HG03103 (cell line): ENCODE results near the gene KIT.

Experiments
- ATAC-seq: cut with Tn5 transposase; IDR thresholded peaks from one replicate; pipeline ENCODE4 v1.9.1; 2021; ENCODE audit warnings: low read depth; ENCODE audit not compliant: unreplicated experiment

The KIT gene

DNA sequence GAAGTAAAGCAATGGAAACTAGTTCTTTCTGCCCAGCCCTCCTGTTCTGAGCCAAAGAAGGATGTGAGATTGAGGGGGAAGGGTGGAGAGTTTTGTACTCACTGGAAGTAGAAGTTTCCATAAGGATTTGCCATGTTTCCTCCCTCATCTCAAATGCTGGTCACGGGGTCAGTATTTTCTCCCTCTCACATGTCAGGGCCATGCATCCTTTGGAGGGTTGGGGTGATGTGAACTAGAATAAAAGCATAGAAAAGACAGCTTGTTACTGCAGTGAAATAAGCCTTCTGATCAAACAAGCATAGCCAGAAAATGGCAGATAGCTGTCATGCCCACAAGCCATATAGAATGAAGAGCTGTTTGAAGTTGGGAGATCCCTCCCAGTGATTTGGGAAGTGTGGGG, 79.7 kb downstream of the KIT start:
- no peak for ATAC-seq

DNA sequence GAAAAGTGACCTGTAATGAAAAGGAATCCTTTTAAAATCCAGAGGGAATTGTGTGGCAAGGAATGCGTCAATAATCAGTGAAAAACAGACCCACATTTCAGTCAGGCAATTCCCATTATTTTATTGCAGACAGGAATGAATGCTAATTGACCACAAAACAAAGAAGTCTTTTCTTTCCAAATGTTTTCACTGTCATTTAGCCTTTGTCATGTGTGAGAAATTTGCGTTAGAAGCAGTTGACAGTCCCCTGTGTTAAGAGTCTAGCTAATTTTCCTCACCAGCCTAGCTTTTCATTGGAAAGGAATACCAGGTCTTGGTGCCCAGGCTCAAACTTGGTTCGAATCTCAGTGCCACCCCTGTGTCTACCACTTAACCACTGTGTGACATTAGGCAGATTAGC, 83.4 kb downstream of the KIT start:
- no peak for ATAC-seq

DNA sequence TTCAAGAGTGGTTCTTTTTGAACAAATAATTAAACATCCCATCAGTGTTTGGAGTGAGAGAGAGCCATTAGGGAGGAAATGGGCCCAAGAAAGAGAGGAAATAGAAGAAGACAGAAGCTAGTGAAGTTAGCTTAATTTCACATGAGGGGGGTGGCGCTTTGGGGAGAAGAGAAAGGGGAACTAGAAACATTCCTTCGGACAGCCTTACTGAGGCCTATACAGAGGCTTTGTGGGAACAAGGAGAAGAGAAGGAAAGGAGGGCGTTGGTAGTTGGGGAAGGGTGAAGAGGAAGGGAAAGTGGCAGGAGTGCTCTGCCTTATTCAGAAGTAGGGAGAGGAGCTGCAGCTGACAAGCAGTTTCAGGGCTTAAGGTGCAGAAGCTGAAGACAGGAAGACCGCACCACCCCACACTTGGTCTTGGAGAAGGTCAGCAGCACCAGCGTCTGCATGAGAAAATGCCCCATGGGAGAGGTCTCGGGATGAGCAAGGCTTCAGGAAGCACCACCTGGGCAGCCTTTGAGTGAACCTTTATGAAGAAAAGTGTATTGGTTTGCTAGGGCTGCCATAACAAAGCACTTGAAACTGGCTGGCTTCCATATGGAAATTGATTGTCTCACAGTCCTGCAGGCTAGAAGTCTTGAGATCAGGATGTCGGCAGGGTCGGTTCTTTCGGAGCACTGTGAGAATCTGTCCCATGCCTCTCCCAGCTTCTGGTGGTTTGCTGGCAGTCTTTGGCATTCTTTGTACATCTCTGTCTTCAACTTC, 85.1 kb downstream of the KIT start:
- no peak for ATAC-seq

DNA sequence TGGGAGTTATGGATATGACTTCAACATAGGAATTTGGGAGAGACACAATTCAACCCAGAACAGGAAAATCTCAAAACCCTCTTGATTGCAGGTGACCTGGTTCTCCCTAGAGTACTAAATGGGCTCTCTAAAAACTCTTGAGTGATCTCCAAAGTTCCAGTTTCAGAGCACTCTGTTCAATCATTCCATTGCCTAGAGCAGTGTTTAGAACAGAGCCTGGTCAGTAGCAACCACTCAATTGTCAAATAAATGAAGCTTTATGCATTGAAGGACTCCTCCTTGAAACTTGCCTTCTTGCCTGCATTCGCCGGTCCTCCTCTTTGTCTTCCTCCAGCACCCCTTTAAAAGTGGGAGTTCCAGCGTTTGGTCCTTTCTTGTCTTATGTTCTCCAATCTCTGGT, 85.8 kb downstream of the KIT start:
- no peak for ATAC-seq

DNA sequence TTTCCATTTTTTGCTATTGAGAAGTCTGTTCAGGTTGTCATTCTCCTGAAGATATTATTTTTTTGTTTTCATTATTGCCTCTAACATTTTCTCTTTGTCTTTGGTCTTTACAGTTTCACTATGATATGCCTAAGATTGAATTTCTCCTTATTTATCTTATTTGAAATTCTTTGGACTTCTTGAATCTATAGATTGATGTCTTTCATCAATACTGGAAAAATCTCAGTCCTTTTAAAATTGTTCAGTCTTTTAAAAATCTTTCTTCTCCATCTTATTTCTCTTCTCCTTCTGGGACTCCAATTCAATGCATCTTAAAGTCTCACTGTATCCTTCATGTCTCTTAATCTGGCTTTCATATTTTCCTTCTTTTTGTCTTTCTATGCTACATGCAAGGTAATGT, 86.7 kb downstream of the KIT start:
- ATAC-seq = no peak

DNA sequence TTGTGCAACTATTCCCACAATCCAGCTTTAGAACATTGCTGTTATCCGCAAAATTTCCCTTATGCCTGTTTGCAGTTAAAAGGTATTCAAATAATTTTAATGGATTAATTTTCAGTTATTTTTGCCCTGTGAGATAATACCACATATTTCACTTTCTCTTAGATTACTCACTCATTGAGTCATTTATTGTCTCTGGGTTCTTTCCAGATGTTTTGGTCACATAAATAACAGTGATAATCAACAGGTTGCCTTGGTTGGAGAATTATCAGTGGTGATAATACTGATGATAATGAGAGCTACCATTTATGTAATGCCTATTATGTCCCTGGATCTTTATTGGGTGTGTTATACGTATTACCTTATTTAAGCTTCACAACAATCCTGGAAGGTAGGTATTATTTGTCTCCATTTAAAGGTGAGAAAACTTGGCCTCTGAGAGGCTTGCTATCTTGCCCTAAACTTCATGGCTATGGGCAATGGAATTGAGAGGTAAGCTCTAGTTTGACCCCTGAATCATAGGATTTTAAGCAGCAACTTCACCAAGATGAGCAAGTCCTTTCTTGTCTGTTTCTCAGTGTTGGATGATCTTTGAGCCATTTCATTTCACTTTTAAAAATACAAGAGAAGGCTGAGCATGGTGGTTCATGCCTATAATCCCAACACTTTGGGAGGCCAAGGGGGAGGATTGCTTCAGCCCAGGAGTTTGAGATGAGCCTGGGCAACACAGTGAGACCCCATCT, 87.4 kb downstream of the KIT start:
- ATAC-seq = no peak

DNA sequence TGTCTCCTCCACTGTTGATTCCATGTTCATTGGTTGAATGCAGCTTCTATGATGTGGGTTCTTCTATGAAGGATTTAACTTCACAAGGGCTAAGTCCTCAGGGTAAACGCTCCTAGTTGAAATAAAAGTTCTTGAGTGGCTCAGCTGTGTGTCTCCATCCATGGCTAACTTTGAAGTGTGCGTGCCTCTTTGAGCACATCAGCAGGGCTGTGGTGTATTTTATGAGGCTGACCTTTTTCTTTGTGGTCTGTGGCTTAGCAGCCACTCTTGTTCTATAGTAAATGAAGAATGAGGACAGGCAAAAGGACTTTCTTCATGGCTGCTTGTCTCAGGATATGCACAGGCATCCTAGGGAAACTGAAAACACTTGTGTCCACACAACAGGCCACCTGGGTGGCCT, 88.5 kb downstream of the KIT start:
- no peak for ATAC-seq

DNA sequence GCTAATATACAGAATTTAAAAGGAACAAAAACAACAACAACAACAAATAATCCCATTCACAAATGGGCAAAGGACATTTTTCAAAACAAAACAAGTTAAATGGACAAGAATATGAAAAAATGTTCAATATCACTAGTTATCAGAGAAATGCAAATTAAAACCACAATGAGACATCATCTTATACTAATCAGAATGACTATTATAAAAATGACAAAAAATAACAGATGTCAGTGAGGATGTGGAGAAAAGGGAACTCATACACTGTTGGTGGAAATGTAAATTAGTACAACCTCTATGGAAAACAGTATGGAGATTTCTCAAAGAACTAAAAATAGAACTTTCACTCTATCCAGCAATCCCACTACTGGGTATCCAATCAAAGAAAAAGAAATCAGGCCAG, 92.6 kb downstream of the KIT start:
- ATAC-seq = no peak

DNA sequence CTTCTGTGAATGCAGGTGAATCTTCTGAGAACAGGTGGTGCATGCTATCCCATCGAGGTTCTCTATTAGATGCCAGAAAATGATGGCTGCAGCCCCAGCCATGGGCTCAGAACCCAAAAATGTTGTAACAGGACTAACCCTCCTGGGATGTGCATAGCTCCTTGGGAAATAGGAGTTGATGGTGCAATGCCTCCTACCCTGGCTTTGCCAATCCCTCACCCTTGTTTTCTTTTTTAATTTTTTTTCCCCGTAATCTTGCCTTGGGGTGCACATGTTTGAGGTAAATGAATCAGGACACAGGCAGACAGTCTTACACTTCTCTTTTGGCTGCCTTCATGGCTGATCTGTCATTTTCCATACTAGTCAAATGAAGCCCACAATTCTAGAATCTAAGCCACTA, 96.6 kb downstream of the KIT start:
- no peak for ATAC-seq

DNA sequence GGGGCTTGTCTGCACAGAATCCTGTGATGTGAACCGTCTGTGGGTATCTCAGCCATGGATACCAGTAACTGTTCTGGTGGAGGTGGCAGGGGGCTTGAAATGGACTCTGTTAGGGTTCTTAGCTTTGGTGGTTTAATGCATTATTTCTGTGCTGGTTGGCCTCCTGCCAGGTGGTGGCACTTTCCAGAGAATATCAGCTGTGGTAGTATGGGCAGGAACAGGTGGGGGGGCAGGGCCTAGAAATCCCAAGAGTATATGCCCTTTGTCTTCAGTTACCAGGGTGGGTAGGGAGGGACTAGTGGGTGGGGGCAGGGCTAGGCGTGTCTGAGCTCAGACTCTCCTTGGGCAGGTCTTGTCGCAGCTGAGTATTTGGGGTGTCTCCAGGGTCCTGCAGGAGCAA, 106.7 kb downstream of the KIT start:
- no peak for ATAC-seq

DNA sequence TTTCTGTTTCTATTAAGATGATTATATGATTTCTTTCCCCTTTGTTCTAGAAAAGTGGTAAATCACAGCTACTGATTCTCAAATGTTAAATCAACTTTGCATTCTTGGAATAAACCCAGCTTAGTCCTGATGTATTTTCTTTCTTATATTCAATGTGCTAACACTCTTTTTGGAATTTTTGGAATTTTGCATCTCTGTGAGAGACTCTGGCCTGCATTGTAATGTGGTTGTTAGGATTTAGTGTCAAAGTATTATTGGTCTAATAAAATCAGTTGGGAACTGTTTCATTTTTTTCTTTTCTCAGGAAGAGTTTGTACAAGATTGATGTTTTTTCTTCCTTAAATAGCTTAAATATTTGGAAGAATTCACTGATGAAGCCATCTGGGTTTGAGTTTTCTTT, 109.6 kb downstream of the KIT start:
- no peak for ATAC-seq

DNA sequence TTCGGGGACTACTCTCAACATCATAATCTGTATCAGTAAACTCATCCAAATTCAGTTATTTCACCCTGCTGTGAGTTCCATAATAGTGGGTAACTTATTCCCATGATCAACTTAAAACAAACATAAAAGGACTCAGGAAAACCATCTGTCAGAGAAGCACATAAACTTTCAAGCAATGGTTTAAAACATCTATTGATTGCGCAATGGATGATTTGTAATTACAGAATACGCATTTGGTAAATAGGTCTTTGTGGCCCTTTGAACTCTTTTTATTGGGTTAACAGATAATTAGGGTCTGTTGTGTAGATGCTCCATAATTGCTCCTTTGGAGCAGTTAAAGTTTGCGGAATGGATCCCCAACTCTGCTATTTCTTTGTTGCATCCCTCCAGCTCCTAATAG, 115.3 kb downstream of the KIT start:
- no peak for ATAC-seq

DNA sequence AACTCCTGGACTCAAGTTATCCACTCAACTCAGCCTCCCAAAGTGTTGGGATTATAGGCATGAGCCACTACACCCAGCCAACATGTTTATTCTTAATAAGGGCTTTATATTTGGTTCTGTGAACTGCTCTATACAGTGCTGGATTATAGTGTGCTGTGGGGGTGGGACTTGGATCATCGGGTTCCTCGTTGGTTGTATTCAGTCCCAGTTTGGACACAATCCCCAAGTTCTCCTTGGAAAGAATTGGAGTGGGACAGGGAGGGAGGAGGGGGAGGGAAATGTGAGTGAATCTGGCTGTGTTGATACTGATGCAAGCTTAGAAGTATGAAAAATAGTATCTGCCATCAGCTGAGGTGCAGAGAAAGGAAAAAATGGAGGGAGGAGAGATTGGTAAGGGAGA, 121.3 kb downstream of the KIT start:
- no peak for ATAC-seq

DNA sequence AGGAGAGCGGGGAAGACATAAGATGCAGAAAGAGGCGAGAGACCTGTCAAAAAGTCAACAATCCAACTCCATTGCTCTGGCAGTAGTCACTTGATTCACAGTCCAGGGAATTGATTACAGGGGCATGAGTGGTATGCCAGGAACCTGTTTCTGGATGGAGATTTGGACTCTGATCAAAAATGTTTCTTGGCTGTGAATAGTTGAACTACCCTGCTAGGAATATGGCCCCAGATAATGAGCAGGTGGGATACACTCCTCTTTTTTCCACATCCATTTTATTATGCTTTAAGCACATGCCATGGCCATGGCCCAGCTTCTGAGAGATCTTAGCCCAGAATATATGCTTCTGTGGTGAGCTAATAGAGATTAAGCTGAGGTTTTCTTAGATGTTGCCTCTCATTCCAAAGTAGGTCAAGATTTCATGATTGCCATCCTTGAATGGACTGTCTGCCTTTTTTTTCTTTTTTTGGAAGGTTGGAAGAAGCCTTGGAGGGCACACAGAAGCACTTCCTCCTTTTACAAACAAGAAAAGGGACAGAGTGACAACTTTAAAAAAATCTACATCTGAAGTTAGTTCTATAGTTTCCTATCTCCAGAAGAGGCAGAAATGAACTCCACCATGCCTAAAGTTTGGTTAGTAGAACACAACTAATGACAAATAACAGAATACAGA, 121.9 kb downstream of the KIT start:
- ATAC-seq = no peak

DNA sequence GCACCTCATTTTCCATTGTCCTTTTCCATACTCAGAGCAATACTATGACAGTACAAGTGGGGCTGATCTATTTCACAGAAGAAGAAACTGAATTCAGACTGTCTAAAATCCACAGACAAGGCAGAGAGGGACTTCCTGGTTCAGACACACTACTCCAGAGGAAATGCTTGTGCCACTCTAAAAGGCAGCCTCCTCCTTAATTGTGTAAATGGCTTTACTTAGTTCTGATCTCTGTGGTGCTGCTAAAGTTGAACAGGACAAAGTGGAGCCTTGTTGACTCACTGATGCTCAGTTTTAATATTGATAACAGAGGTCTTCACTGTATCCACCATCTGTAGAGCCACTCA, 122.4 kb downstream of the KIT start:
- no peak for ATAC-seq

DNA sequence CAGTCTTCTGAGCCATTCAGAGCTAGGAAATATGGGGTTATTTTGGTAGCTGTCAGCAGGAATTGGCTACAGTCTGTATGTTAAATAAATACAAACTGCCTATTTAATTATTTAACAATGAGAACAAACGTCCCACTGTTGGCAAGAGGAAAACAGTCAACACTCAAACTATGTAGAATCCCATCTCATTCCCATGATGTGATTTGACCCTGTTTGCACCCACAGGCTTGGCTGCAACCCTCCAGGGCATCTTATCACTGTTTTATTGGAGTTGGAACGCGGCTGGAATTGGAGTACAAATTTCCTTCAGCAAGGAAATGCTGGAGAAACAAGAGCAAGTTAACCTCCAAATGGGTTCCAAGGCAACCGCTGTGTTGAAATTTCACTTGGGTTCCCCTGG, 124.0 kb downstream of the KIT start:
- no peak for ATAC-seq

DNA sequence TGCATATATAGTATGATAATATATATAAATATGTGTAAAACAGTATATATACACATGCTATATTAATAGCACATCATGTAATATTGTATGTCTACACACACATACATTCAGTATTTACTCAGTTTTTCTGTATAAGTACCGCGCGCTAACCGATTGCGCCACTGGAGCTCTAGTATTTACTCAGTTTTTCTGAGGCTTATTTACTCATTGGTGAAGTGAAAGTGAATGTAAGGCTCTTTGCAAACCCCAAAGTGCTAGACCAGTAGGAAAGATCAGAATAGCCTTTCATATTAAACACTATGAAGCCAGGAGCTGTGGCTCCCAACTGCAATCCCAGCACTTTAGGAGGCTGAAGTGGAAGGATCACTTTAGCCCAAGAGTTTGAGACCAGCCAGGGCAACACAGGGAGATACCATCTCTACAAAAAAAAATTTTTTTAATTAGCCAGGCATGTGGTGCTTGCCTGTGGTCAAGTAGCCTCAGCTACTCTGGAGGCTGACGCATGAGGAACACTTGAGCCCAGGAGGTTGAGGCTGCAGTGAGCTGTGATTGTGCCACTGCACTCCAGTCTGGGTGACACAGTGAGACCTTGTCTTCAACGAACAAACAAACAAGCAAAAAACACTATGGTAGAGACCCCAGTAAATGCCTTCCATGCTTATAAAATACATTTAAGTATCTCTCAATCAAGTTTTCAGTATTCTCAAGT, 125.8 kb downstream of the KIT start:
- ATAC-seq = no peak

DNA sequence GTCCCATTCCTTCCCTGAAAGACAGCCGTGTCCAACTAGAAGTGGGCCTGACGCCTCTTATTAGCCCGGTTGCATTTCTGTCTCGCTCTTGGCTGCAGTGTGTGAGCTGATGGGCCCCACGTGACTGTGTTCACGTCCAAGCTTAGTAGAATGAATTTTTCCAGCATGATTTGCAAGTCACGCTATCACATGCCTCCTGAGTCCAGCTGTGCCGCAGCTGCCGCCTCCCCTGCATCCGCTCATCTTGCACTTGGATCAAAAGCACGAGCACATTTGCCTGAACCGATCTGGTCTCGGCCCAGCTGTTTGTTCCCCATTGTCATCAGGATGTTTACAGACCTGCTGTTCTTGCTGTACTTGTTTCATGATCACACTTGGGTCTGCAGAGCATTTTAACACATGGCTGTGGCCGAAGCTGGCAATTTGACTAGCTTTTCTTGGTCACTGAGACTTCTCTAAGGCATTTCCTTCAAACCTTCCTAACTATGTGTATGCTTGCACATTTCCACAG, 126.5 kb downstream of the KIT start:
- ATAC-seq = peak; percentile 47
